IMR-90 (cell line): ENCODE data around the gene GSTT2B. TPM values are rescaled to one million over a fixed set of nuclear protein-coding genes. Genes with fewer than 3 reads are reported as not detected.
"Not testable (repeated sequence)": the region's sequence is repeated elsewhere in the genome, so short reads cannot be mapped to it uniquely, and the experiment has no call there.

Experiments
- ATAC-seq: fragments of 200-7000 bp; cut with Tn5 transposase; 2 replicates; pipeline ENCODE4 v1.9.1; 2020; ENCODE audit warnings: low read depth, mild to moderate bottlenecking, moderate library complexity
- BruUV-seq: library from RNA; stranded (reverse); fragments of 400-500 nt; replicated peaks from 2 replicates; lab custom pipeline; 2021; lab: Mats Ljungman, UMichigan
- CTCF ChIA-PET: fragments of 300-600 bp; formaldehyde crosslinking; extraction: SDS; loops from one replicate; lab custom pipeline; 2021; ENCODE audit warnings: antibody characterized with exemption; lab: Yijun Ruan, JAX
- POLR2A ChIA-PET: fragments of 300-600 bp; sonication (Branson Sonifier 250); formaldehyde crosslinking; loops from one replicate; lab custom pipeline; 2022; ENCODE audit warnings: antibody characterized with exemption; ENCODE audit not compliant: unreplicated experiment; lab: Charles Lee
- DNase-seq: peaks from one replicate; pipeline ENCODE4 v3.0.0; 2013
- H2AFZ ChIP-seq: replicated peaks from 2 replicates; pipeline ENCODE3; 2013; ENCODE audit warnings: low read length, mild to moderate bottlenecking; ENCODE audit not compliant: poor library complexity
- H2AK5ac ChIP-seq: 2 replicates; pipeline ENCODE4 v1.6.1; 2013; ENCODE audit warnings: low read depth, low read length, inconsistent platforms
- H2AK9ac ChIP-seq: replicated peaks from 2 replicates; pipeline ENCODE3; 2013; ENCODE audit warnings: mild to moderate bottlenecking, low read depth, low read length, moderate library complexity; ENCODE audit not compliant: poor library complexity
- H2BK120ac ChIP-seq: 2 replicates; pipeline ENCODE4 v1.6.1; 2013; ENCODE audit warnings: low read depth, low read length, inconsistent platforms
- H2BK15ac ChIP-seq: 3 replicates; pipeline ENCODE4 v1.6.1; 2013; ENCODE audit warnings: low read depth, low read length, inconsistent platforms
- H2BK20ac ChIP-seq: 2 replicates; pipeline ENCODE4 v1.6.1; 2013; ENCODE audit warnings: low read depth, mild to moderate bottlenecking, inconsistent platforms, low read length, moderate library complexity
- H2BK5ac ChIP-seq: 2 replicates; pipeline ENCODE4 v1.6.1; 2013; ENCODE audit warnings: mild to moderate bottlenecking, low read depth, low read length, inconsistent platforms; ENCODE audit not compliant: poor library complexity, severe bottlenecking
- H3K14ac ChIP-seq: replicated peaks from 2 replicates; pipeline ENCODE4 v1.6.1; 2013; ENCODE audit warnings: low read depth, low read length, inconsistent platforms
- H3K18ac ChIP-seq: 2 replicates; pipeline ENCODE4 v1.6.1; 2013; ENCODE audit warnings: low read depth, low read length, control low read depth
- H3K23ac ChIP-seq: 2 replicates; pipeline ENCODE4 v1.6.1; 2013; ENCODE audit warnings: low read depth, low read length, inconsistent platforms
- H3K27ac ChIP-seq: 2 replicates; pipeline ENCODE4 v1.5.1; 2013; ENCODE audit warnings: mild to moderate bottlenecking, control low read depth, low read length; ENCODE audit not compliant: insufficient read depth
- H3K27me3 ChIP-seq: 2 replicates; pipeline ENCODE4 v1.6.1; 2013; ENCODE audit warnings: low read length; ENCODE audit not compliant: control insufficient read depth, insufficient read depth
- H3K36me3 ChIP-seq: 2 replicates; pipeline ENCODE4 v1.6.1; 2013; ENCODE audit warnings: low read length, mixed read lengths; ENCODE audit not compliant: control insufficient read depth, insufficient read depth
- H3K4ac ChIP-seq: 2 replicates; pipeline ENCODE4 v1.6.1; 2013; ENCODE audit warnings: low read depth, low read length, inconsistent platforms
- H3K4me1 ChIP-seq: 2 replicates; pipeline ENCODE4 v1.6.1; 2013; ENCODE audit warnings: low read length, mixed read lengths; ENCODE audit not compliant: control insufficient read depth, insufficient read depth
- H3K4me2 ChIP-seq: 2 replicates; pipeline ENCODE4 v1.6.1; 2013; ENCODE audit warnings: low read depth, mild to moderate bottlenecking, control low read depth, low read length, moderate library complexity
- H3K4me3 ChIP-seq: 2 replicates; pipeline ENCODE4 v1.5.1; 2013; ENCODE audit warnings: low read depth, mild to moderate bottlenecking, control low read depth, low read length, moderate library complexity; ENCODE audit not compliant: insufficient read depth
- H3K56ac ChIP-seq: 2 replicates; pipeline ENCODE4 v1.6.1; 2013; ENCODE audit warnings: low read length, inconsistent platforms; ENCODE audit not compliant: insufficient read depth; ENCODE audit errors: extremely low read depth
- H3K79me1 ChIP-seq, 2 experiments: 2 replicates each; pipeline ENCODE4 v1.6.1; 2013; ENCODE audit warnings: low read length in 2 of 2, inconsistent platforms in 1 of 2, low read depth in 1 of 2
- H3K9ac ChIP-seq: 2 replicates; pipeline ENCODE4 v1.6.1; 2013; ENCODE audit warnings: low read depth, low read length, control low read depth
- H3K9me1 ChIP-seq: 2 replicates; pipeline ENCODE4 v1.6.1; 2013; ENCODE audit warnings: low read length, inconsistent platforms; ENCODE audit not compliant: insufficient read depth
- H3K9me3 ChIP-seq: 2 replicates; pipeline ENCODE4 v1.6.1; 2013; ENCODE audit warnings: low read length; ENCODE audit not compliant: control insufficient read depth, insufficient read depth
- H4K20me1 ChIP-seq: 2 replicates; pipeline ENCODE4 v1.6.1; 2013; ENCODE audit warnings: low read length, inconsistent platforms; ENCODE audit not compliant: insufficient read depth
- H4K5ac ChIP-seq: 2 replicates; pipeline ENCODE4 v1.6.1; 2013; ENCODE audit warnings: mild to moderate bottlenecking, low read depth, low read length, control low read depth
- H4K8ac ChIP-seq, 2 experiments: 2 replicates each; pipeline ENCODE4 v1.6.1; 2013; ENCODE audit warnings: low read depth in 2 of 2, low read length in 2 of 2, control low read depth in 1 of 2, inconsistent platforms in 1 of 2
- H4K91ac ChIP-seq: 2 replicates; pipeline ENCODE4 v1.6.1; 2013; ENCODE audit warnings: low read depth, low read length, inconsistent platforms; ENCODE audit not compliant: insufficient read depth
- MAZ ChIP-seq: IDR thresholded peaks from 2 replicates; pipeline ENCODE4 v1.6.1; 2012; ENCODE audit warnings: low read depth, mild to moderate bottlenecking, low read length, improper control_type of control experiment, moderate library complexity, borderline replicate concordance
- WGBS, 2 experiments: methylation state at CpG; one replicate each; pipeline versions ENCODE4 v1.1.5 to v1.1.7; 2013; ENCODE audit warnings: missing lambda C conversion rate in 2 of 2; ENCODE audit not compliant: insufficient read length in 1 of 2; ENCODE audit errors: extremely low coverage in 2 of 2; 5-methylcytosine and 5-hydroxymethylcytosine counted together
- dilution Hi-C: fragments of 300-500 bp; cut with HindIII; formaldehyde crosslinking; loops from one replicate; pipeline ENCODE4 v1.14.3; 2018; ENCODE audit warnings: low sequenced_read_pairs; ENCODE audit not compliant: unreplicated experiment
- in situ Hi-C: fragments of 300-500 bp; cut with MboI; formaldehyde crosslinking; loops from 3 replicates; pipeline ENCODE4 v1.14.3; 2019; ENCODE audit warnings: low sequenced_read_pairs, inconsistent platforms, mixed read lengths
- intact Hi-C: fragments of 100-400 bp; cut with micrococcal nuclease; formaldehyde crosslinking; loops from 2 replicates; pipeline ENCODE4 v1.10.0; 2022
- polyA plus RNA-seq, 3 experiments: library from polyadenylated mRNA; depleted of rRNA; stranded (reverse); fragments of >200 nt; gene quantifications; 2 replicates each; pipeline ENCODE4 v1.2.3, GENCODE V29; 2012; ENCODE audit warnings: low replicate concordance in 1 of 3
- total RNA-seq: library from RNA; depleted of rRNA; stranded (reverse); fragments of >200 nt; gene quantifications from 2 replicates; pipeline ENCODE4 v1.2.3, GENCODE V29; 2012

Gene GSTT2B
- total and polyA plus RNA-seq, 2 of the 4 experiments (the other 2 are of a cell fraction), result 15.1 to 77.0 TPM

DNA sequence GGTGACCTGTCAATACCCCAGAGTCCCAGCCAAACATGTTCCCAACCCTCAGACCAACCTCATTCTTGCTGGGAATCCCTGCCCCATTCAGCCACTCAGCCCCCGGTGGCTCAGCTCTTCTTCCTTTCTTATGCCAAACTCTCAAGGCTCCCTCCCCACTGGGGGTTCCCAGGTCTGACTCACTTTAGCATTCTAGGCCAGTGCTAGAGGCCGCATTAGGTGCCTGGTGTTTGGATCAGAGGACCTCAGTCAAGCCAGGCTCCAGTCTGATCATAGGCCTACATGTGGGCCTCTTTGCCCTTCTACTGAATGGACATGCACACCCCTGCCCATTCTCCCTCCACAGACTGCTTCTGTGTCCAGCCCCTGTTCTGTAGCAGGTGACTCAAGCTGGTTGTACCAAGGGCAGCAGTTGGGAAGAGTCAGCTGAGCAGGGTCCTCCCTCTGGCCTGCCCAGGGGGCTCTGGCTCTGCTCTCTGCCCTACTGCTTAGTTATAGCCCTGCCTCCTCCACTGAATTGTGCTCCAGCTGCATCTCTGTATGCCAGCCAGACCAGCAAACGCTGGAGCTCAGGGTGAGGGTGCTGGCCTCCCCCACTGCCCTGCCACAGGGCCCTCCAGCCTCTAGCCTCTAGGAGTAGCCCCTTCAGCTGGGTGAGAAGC lies 28.7 kb upstream of the GSTT2B start:
- H2BK15ac ChIP-seq, H3K4me2 ChIP-seq, H2BK5ac ChIP-seq, BruUV-seq, H3K27me3 ChIP-seq, H3K18ac ChIP-seq, CTCF ChIA-PET, H3K9ac ChIP-seq, H4K20me1 ChIP-seq, H2BK20ac ChIP-seq, H2AK5ac ChIP-seq, H3K36me3 ChIP-seq, H4K8ac ChIP-seq, H3K9me3 ChIP-seq, in situ Hi-C loops, H3K79me1 ChIP-seq, H2AFZ ChIP-seq, H3K4me1 ChIP-seq, H4K91ac ChIP-seq, POLR2A ChIA-PET, H3K4ac ChIP-seq, H3K4me3 ChIP-seq, H3K27ac ChIP-seq, H3K56ac ChIP-seq, H3K23ac ChIP-seq, H3K9me1 ChIP-seq, H3K14ac ChIP-seq, H4K5ac ChIP-seq, H2AK9ac ChIP-seq, dilution Hi-C loops, H2BK120ac ChIP-seq: not testable (repeated sequence)
- DNase-seq, result peak; percentile 64
- WGBS, 2 experiments, result no CpG with 5 or more reads among the region's 3 CpGs
- peak; percentile 15; the same call in 1 of the 2 replicates for TF ChIP-seq MAZ
- peak; percentile 55 for ATAC-seq
- intact Hi-C loops, result loop anchor here (10.0 kb wide), 2 partner anchors 185 to 255 kb away; partner anchors contain the start of gene GGT5

DNA sequence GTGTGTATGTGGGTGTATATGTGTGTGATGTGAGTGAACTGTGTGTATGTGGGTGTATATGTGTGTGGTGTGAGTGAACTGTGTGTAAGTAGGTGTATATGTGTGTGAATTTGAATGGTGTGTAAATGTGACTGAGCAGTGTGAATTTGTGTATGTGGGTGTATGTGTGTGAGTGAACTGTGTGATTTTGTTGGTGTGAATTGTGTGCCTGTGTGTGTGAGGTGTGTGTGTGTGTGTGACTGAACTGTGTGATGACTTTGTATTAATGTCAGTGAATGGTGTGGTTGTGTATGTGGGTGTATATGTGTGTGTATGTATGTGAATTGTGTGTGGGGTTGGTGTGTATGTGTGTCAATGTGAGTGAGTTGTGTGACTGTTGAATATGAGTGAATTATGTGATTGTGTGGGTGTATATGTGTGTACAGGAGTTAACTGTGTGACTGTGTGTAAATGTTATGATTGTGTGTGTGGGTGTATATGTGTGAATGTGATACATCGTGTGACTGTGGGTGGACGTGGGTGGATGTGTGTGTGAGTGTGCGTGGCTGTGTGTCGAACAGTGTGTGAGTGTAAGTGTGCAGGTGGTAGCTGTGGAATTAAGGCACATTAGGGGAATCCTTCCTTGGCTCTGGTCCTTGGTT lies 25.7 kb upstream of the GSTT2B start:
- ATAC-seq, H4K91ac ChIP-seq, in situ Hi-C loops, H2AK5ac ChIP-seq, H2AK9ac ChIP-seq, BruUV-seq, H3K56ac ChIP-seq, CTCF ChIA-PET, POLR2A ChIA-PET, H2BK15ac ChIP-seq, H3K36me3 ChIP-seq, H2AFZ ChIP-seq, H4K20me1 ChIP-seq, H3K79me1 ChIP-seq, dilution Hi-C loops, H3K14ac ChIP-seq, H3K4me3 ChIP-seq, H3K4me1 ChIP-seq, H3K27ac ChIP-seq, H3K18ac ChIP-seq, H2BK20ac ChIP-seq, H4K8ac ChIP-seq, H3K4ac ChIP-seq, H2BK120ac ChIP-seq, H3K9me3 ChIP-seq, H3K9me1 ChIP-seq, H4K5ac ChIP-seq, H3K9ac ChIP-seq, H3K4me2 ChIP-seq, H3K27me3 ChIP-seq, DNase-seq, H3K23ac ChIP-seq: not testable (repeated sequence)
- intact Hi-C loops, result loop anchor here (10.0 kb wide), 2 partner anchors 188 to 258 kb away; partner anchors contain the start of gene GGT5
- no CpG with 5 or more reads among the region's 4 CpGs for WGBS, 2 experiments
- peak overlapping the region; percentile 13 for H2BK5ac ChIP-seq
